HG03378 (cell line): Measurements from ENCODE around the gene TPX2.
"Not testable (repeated sequence)": the region's sequence is repeated elsewhere in the genome, so short reads cannot be mapped to it uniquely, and the experiment has no call there.

Experiments used
- ATAC-seq: cut with Tn5 transposase; IDR thresholded peaks from one replicate; pipeline ENCODE4 v1.9.1; 2021; ENCODE audit warnings: mild to moderate bottlenecking, moderate library complexity; ENCODE audit not compliant: unreplicated experiment

TPX2 gene

GRCh38 chr20:31813611-31814010 is 74.5 kb downstream of the TPX2 start:
- ATAC-seq: no peak

GRCh38 chr20:31814142-31814541 is 75.1 kb downstream of the TPX2 start:
- ATAC-seq: not testable (repeated sequence)

- no peak for ATAC-seq
Observed at GRCh38 chr20:31815408-31816188, 76.5 kb downstream of the TPX2 start.

GRCh38 chr20:31816221-31816620 is 77.1 kb downstream of the TPX2 start:
- no peak for ATAC-seq

GRCh38 chr20:31817461-31817860 is 78.4 kb downstream of the TPX2 start:
- no peak for ATAC-seq

GRCh38 chr20:31818376-31818908 is 79.4 kb downstream of the TPX2 start:
- ATAC-seq: no peak

- ATAC-seq: no peak
Observed at GRCh38 chr20:31819083-31819784, 80.1 kb downstream of the TPX2 start, which contains the start of gene MYLK2. MYLK2 (plus strand) TSS chr20:31819356; CDS start chr20:31819581, 225 bp downstream.

GRCh38 chr20:31820228-31820627 is 81.1 kb downstream of the TPX2 start:
- ATAC-seq: no peak

GRCh38 chr20:31821427-31821826 is 82.3 kb downstream of the TPX2 start:
- ATAC-seq: no peak

- peak; percentile 64 for ATAC-seq
Observed at GRCh38 chr20:31822421-31823330, 83.6 kb downstream of the TPX2 start.

GRCh38 chr20:31823360-31824124 is 84.5 kb downstream of the TPX2 start:
- ATAC-seq: no peak

- no peak for ATAC-seq
Observed at GRCh38 chr20:31824125-31824485, 85.0 kb downstream of the TPX2 start.

- ATAC-seq: no peak
Observed at GRCh38 chr20:31824554-31825313, 85.6 kb downstream of the TPX2 start.

GRCh38 chr20:31826074-31826473 is 87.0 kb downstream of the TPX2 start:
- no peak for ATAC-seq

- no peak for ATAC-seq
Observed at GRCh38 chr20:31827059-31827458, 88.0 kb downstream of the TPX2 start.

GRCh38 chr20:31828016-31828415 is 88.9 kb downstream of the TPX2 start:
- ATAC-seq: not testable (repeated sequence)

GRCh38 chr20:31829731-31830130 is 90.6 kb downstream of the TPX2 start:
- ATAC-seq: no peak

- no peak for ATAC-seq
Observed at GRCh38 chr20:31830406-31830981, 91.4 kb downstream of the TPX2 start.

- no peak for ATAC-seq
Observed at GRCh38 chr20:31831211-31831610, 92.1 kb downstream of the TPX2 start.
